Activated naive CD8-positive, alpha-beta T cell treated with anti-CD3 and anti-CD28 coated beads, Interleukin-2, amount 50 U/mL, for 24 hours (primary cell): Measurements from ENCODE around the gene AIRE.

Source experiments
- ATAC-seq: fragments of 150-1000 bp; cut with Tn5 transposase; one replicate; pipeline ENCODE4 v1.10.0; 2021
- DNase-seq: peaks from one replicate; pipeline ENCODE4 v3.0.0; 2021
- H3K27ac Mint-ChIP-seq: one replicate; pipeline ENCODE4 v1.8.0; 2021; ENCODE audit warnings: mild to moderate bottlenecking, mixed read lengths
- H3K27me3 Mint-ChIP-seq: one replicate; pipeline ENCODE4 v1.8.0; 2021; ENCODE audit warnings: mixed read lengths
- H3K36me3 Mint-ChIP-seq: one replicate; pipeline ENCODE4 v1.8.0; 2021; ENCODE audit warnings: low read depth, mixed read lengths
- H3K4me1 Mint-ChIP-seq: one replicate; pipeline ENCODE4 v1.8.0; 2021; ENCODE audit warnings: mixed read lengths
- H3K4me3 Mint-ChIP-seq: one replicate; pipeline ENCODE4 v1.8.0; 2021; ENCODE audit warnings: mild to moderate bottlenecking, moderate library complexity, mixed read lengths
- H3K9me3 Mint-ChIP-seq: one replicate; pipeline ENCODE4 v1.8.0; 2021; ENCODE audit warnings: mixed read lengths

Gene AIRE

DNA sequence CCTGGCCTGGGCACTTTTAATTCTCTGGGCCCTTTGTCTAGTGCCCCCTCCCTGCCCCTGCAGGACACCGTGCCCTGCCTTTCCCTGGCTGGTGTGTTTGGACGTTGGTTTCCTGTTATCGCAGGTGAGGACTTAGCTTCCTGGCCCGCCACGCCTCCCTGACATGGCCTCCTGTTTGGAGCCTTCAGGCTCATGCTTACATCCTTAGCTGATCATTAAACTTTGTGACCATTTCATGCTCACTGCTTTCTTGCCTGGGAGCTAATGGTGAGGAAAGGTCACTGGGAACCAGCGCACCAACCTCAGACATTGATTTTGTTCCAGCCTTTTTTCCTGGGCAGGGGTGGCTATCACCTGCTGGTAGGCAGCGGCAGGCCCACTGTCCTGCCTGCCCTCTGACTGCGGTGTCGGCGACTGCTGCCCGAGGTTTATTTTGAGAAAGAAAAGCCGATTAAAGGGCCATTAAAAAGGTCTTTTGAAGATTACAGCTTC is 17.9 kb downstream of the AIRE start:
- no peak overlapping the region for H3K4me3 Mint-ChIP-seq
- ATAC-seq (no peak), DNase-seq (no peak)
- no peaks in the 10 kb centered on the region for H3K27me3 Mint-ChIP-seq
- no peak overlapping the region for H3K27ac Mint-ChIP-seq
- peaks cover 43% of the 10 kb centered on the region for H3K4me1 Mint-ChIP-seq
- H3K9me3 Mint-ChIP-seq = no peaks in the 10 kb centered on the region
- H3K36me3 Mint-ChIP-seq = peaks cover 12% of the 10 kb centered on the region

GRCh38 chr21:44304011-44304616 is 18.4 kb downstream of the AIRE start:
- Mint-ChIP-seq H3K27me3 (no peaks in the 10 kb centered on the region), H3K36me3 (peaks cover 12% of the 10 kb centered on the region), H3K4me1 (peaks cover 38% of the 10 kb centered on the region), H3K27ac (no peak overlapping the region), H3K9me3 (no peaks in the 10 kb centered on the region), H3K4me3 (no peak overlapping the region)
- ATAC-seq (no peak), DNase-seq (no peak)

DNA sequence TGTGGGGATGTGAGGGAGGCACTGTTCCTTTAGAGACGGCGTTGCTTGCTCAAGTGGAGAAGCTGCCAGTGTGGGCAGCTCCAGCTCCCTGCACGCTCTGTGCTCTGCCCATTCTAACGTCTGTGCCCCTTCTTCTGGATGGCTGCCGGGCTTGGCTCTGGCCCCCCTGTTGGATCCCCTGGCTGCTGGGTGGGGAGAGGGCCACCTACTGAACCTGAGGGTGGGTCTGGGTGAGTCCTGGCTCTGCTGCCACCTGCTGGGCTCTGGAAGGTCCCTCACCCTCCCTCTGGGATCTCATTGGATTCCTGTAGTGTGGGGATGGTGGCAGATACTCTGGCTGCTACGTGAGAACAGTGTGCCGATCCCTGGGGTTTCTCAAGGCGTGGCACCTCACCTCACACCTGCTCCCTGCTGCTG is 19.2 kb downstream of the AIRE start:
- Mint-ChIP-seq H3K9me3 (no peaks in the 10 kb centered on the region), H3K36me3 (peaks cover 12% of the 10 kb centered on the region), H3K27ac (no peak overlapping the region), H3K27me3 (no peaks in the 10 kb centered on the region), H3K4me3 (no peak overlapping the region), H3K4me1 (peaks cover 34% of the 10 kb centered on the region)
- ATAC-seq = peak; percentile 42
- peak; percentile 49 for DNase-seq

DNA sequence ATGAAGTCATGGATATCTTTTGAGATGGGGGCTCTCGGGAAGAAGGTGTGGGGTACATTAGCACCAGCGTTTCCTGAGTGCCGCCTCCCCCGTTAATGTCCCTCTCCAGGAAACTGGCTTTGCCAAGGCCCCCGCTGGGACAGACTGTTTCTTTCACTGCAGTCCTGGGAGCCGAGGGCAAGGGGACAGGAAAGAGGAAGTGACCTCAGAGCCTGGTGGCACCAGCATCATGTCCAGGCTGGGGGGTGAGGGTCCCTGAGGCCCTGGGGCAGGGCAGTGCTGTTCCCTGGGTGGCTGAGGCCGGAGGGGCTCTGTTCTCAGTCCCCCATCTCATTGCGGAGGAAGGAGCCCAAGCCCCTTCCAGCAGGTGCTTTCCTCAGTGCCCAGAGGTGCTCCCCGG is 20.0 kb downstream of the AIRE start:
- Mint-ChIP-seq H3K4me1 (peaks cover 34% of the 10 kb centered on the region), H3K27me3 (no peaks in the 10 kb centered on the region), H3K9me3 (no peaks in the 10 kb centered on the region), H3K4me3 (no peak overlapping the region), H3K27ac (no peak overlapping the region), H3K36me3 (peaks cover 12% of the 10 kb centered on the region)
- DNase-seq (no peak), ATAC-seq (no peak)

DNA sequence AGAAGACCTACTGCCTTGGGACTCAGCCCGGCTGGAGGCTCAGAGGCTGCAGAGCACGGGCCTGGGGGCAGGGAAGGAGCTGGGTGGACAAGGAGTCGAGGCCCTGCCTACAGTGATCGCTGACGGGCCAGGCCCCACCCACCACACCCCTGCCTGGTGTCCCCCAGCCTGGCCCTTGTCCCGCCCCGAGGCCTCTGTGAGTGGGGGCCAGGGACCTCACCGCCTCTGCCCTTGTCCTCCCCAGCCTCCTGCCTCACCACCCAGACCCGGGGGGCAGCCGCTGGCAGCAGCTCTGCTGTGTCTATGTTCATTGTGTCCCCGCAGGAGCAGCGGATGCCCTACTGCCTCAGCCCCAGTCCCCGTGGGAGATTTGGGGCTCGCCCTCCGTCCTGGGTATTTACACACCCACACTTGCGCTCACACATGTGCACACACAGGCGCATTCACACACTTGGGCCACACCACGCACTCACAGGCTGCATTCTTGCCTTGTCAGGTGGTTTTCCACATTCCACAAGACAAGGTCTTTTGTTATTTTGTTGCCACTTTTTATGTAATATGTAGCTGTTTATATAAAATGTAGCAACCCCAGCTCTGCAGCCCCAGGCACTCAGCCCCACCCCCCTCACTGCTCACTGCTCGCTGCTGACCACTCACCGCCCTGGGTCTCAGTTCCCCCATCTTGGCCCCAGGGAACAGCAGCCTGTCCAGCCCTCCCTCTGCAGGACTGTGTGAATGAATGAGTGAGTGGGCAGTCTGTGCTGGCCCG is 21.4 kb downstream of the AIRE start:
- H3K9me3 Mint-ChIP-seq = no peaks in the 10 kb centered on the region
- H3K27ac Mint-ChIP-seq = no peak overlapping the region

DNA sequence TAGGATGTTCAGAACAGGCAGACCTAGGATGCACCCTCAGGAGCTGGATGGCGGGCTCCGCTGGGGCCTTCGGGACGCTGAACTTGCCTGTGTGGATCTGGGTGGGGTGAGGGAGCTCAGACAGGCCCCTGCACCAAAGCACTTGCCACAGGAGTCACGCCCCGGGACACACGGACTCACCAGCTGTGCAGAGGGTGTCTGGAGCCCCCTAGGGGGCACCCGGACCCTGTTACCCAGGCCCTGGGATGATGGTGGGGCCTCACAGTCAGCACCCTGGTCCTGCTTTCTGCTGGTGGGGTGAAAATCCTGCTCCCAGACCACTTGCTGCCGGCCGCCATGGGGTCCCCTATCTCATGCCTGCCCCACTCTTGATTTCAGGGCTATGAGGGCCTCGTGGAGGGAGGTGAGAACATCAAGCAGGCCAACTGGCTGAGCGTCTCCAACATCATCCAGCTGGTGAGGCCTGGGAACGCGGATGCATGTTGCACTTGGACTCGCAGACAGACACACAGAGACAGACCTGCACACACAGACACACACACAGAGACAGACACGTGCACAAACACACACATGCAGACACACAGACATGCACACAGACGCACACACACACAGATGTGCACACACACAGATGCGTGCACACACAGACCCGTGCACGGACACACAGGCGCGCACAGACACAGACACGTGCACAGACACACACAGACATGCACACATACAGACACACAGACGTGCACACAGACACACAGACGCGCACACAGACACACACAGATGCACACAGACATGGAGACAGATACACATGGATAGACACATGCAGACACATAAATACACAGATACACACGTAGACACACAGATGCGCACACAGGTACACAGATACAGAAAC is 25.2 kb downstream of the AIRE start:
- H3K4me1 Mint-ChIP-seq = no peaks in the 10 kb centered on the region
- H3K4me3 Mint-ChIP-seq = no peak overlapping the region
- ATAC-seq = no peak
- DNase-seq = no peak
- H3K9me3 Mint-ChIP-seq = no peaks in the 10 kb centered on the region
- H3K27ac Mint-ChIP-seq = no peak overlapping the region
- no peaks in the 10 kb centered on the region for H3K27me3 Mint-ChIP-seq
- peaks cover 10% of the 10 kb centered on the region for H3K36me3 Mint-ChIP-seq

More for the DNA sequence above, 21.4 kb downstream of the AIRE start:
- Mint-ChIP-seq H3K27me3 (no peaks in the 10 kb centered on the region), H3K4me1 (peaks cover 20% of the 10 kb centered on the region), H3K4me3 (no peak overlapping the region), H3K36me3 (peaks cover 16% of the 10 kb centered on the region)
- DNase-seq = no peak
- ATAC-seq = no peak

DNA sequence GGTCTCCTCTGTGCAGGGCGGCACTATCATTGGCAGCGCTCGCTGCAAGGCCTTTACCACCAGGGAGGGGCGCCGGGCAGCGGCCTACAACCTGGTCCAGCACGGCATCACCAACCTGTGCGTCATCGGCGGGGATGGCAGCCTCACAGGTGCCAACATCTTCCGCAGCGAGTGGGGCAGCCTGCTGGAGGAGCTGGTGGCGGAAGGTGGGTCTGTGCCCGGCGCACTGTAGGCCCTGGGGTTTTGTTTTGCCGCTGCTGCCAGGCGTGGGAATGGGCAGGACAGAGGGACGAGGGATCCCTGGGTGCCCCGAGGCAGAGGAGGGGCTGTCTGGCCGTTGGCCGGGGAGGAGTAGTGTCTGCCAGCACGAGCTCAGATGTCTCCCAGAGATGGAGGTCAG is 26.4 kb downstream of the AIRE start:
- no peak overlapping the region for H3K4me3 Mint-ChIP-seq
- no peaks in the 10 kb centered on the region for H3K4me1 Mint-ChIP-seq
- ATAC-seq (no peak), DNase-seq (no peak)
- peaks cover 13% of the 10 kb centered on the region for H3K36me3 Mint-ChIP-seq
- H3K27ac Mint-ChIP-seq = no peak overlapping the region
- H3K27me3 Mint-ChIP-seq = no peaks in the 10 kb centered on the region
- H3K9me3 Mint-ChIP-seq = no peaks in the 10 kb centered on the region

DNA sequence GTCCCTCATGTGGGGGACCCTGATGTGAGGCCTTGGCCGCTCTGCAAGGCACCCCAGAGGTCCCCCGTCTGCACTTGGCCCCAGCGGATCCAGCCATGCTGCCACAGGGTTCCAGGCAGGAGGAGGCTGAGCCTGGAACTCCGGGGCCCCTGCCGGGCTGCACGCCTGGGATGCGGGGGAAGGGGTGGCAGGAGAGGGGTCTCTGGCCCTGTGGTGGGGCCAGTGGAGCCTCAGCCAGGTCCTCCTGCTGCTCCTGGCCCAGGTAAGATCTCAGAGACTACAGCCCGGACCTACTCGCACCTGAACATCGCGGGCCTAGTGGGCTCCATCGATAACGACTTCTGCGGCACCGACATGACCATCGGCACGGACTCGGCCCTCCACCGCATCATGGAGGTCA is 27.0 kb downstream of the AIRE start:
- H3K36me3 Mint-ChIP-seq = peaks cover 10% of the 10 kb centered on the region
- H3K4me3 Mint-ChIP-seq = no peak overlapping the region
- no peaks in the 10 kb centered on the region for H3K4me1 Mint-ChIP-seq

GRCh38 chr21:44313451-44313850 is 27.8 kb downstream of the AIRE start:
- no peak overlapping the region for H3K27ac Mint-ChIP-seq
- no peak overlapping the region for H3K4me3 Mint-ChIP-seq
- no peaks in the 10 kb centered on the region for H3K27me3 Mint-ChIP-seq
- ATAC-seq (no peak), DNase-seq (no peak)
- H3K9me3 Mint-ChIP-seq = no peaks in the 10 kb centered on the region
- H3K4me1 Mint-ChIP-seq = no peaks in the 10 kb centered on the region
- peaks cover 8% of the 10 kb centered on the region for H3K36me3 Mint-ChIP-seq

More for the DNA sequence above, 27.0 kb downstream of the AIRE start:
- Mint-ChIP-seq H3K27ac (no peak overlapping the region), H3K27me3 (no peaks in the 10 kb centered on the region), H3K9me3 (no peaks in the 10 kb centered on the region)
- no peak for ATAC-seq
- no peak for DNase-seq

DNA sequence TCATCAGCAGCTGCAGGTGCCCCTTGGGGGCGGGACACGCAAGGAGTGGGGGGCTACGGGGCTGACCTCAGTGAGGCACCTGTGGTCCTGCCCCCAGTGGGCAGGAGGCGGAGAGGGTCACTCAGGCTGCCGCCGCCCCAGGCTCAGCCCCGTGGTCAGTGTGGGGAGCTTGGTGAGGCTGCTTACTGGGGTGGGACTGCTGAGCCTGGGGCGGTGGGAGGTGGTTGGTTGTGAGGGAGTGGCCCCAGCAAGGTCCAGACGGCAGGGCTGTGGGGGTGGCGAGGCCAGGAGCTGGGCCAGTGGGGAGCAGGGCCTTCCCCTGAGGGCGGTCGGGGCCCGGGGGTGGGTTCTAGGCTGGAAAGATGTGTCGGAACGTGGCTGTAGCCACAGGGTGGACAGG is 28.5 kb downstream of the AIRE start:
- Mint-ChIP-seq H3K36me3 (peaks cover 8% of the 10 kb centered on the region), H3K4me1 (no peaks in the 10 kb centered on the region), H3K27ac (no peak overlapping the region), H3K27me3 (no peaks in the 10 kb centered on the region), H3K9me3 (no peaks in the 10 kb centered on the region), H3K4me3 (no peak overlapping the region)
- no peak for DNase-seq
- ATAC-seq = no peak

GRCh38 chr21:44314561-44314960 is 28.9 kb downstream of the AIRE start:
- H3K4me3 Mint-ChIP-seq = no peak overlapping the region
- ATAC-seq = no peak
- no peaks in the 10 kb centered on the region for H3K9me3 Mint-ChIP-seq
- H3K36me3 Mint-ChIP-seq = peaks cover 8% of the 10 kb centered on the region
- no peaks in the 10 kb centered on the region for H3K4me1 Mint-ChIP-seq
- DNase-seq = no peak
- H3K27ac Mint-ChIP-seq = no peak overlapping the region
- H3K27me3 Mint-ChIP-seq = no peaks in the 10 kb centered on the region

- Mint-ChIP-seq H3K4me1 (no peaks in the 10 kb centered on the region), H3K27ac (no peak overlapping the region), H3K4me3 (no peak overlapping the region), H3K9me3 (no peaks in the 10 kb centered on the region), H3K36me3 (peaks cover 8% of the 10 kb centered on the region), H3K27me3 (no peaks in the 10 kb centered on the region)
- DNase-seq = no peak
- ATAC-seq = no peak
These were observed 30.1 kb downstream of the AIRE start for GRCh38 chr21:44315691-44316203.

GRCh38 chr21:44316277-44316900 is 30.7 kb downstream of the AIRE start:
- ATAC-seq (no peak), DNase-seq (no peak)
- no peaks in the 10 kb centered on the region for H3K9me3 Mint-ChIP-seq
- no peak overlapping the region for H3K27ac Mint-ChIP-seq
- no peaks in the 10 kb centered on the region for H3K27me3 Mint-ChIP-seq
- H3K4me3 Mint-ChIP-seq = no peak overlapping the region
- no peaks in the 10 kb centered on the region for H3K4me1 Mint-ChIP-seq
- peaks cover 3% of the 10 kb centered on the region for H3K36me3 Mint-ChIP-seq

- Mint-ChIP-seq H3K9me3 (no peaks in the 10 kb centered on the region), H3K4me1 (no peaks in the 10 kb centered on the region), H3K4me3 (no peak overlapping the region), H3K36me3 (peaks cover 3% of the 10 kb centered on the region), H3K27ac (no peak overlapping the region), H3K27me3 (no peaks in the 10 kb centered on the region)
- DNase-seq (no peak), ATAC-seq (no peak)
These were observed 31.6 kb downstream of the AIRE start for GRCh38 chr21:44317241-44317782.
